GM21825 (cell line): Measurements from ENCODE around the gene MAG.
A peak's percentile ranks its signal among the peaks of the same experiment; 100 is the strongest.

Experiments used
- ATAC-seq: cut with Tn5 transposase; IDR thresholded peaks from one replicate; pipeline ENCODE4 v1.9.1; 2021; ENCODE audit warnings: mild to moderate bottlenecking, moderate library complexity; ENCODE audit not compliant: unreplicated experiment

MAG gene

GRCh38 chr19:35314031-35314430 lies 22.1 kb downstream of the MAG start:
- no peak for ATAC-seq

GRCh38 chr19:35314858-35315470 lies 23.0 kb downstream of the MAG start:
- ATAC-seq: no peak

GRCh38 chr19:35315883-35316282 lies 23.9 kb downstream of the MAG start:
- no peak for ATAC-seq

GRCh38 chr19:35316560-35316959 lies 24.6 kb downstream of the MAG start:
- ATAC-seq: no peak

- no peak for ATAC-seq
Measured at GRCh38 chr19:35317464-35318043, 25.6 kb downstream of the MAG start.

- ATAC-seq: no peak
Measured at GRCh38 chr19:35318679-35319448, 26.9 kb downstream of the MAG start.

GRCh38 chr19:35320065-35320713 lies 28.2 kb downstream of the MAG start:
- no peak for ATAC-seq

GRCh38 chr19:35321291-35321690 lies 29.3 kb downstream of the MAG start:
- no peak for ATAC-seq

- ATAC-seq: no peak
Measured at GRCh38 chr19:35322014-35322413, 30.1 kb downstream of the MAG start.

- ATAC-seq: no peak
Measured at GRCh38 chr19:35327642-35328041, 35.7 kb downstream of the MAG start.

GRCh38 chr19:35328851-35329285 lies 36.9 kb downstream of the MAG start, which contains the start of gene CD22:
CD22 (plus strand) TSS chr19:35329187; CDS start chr19:35332041, 2,854 bp downstream.
- ATAC-seq: peak; percentile 27

GRCh38 chr19:35329323-35329722 lies 37.4 kb downstream of the MAG start:
- ATAC-seq: peak; percentile 3

GRCh38 chr19:35330475-35330874 lies 38.5 kb downstream of the MAG start:
- ATAC-seq: peak; percentile 44

- ATAC-seq: no peak
Measured at GRCh38 chr19:35331551-35332214, 39.7 kb downstream of the MAG start.

- peak; percentile 21 for ATAC-seq
Measured at GRCh38 chr19:35332817-35333216, 40.9 kb downstream of the MAG start.

GRCh38 chr19:35334144-35334753 lies 42.3 kb downstream of the MAG start:
- no peak for ATAC-seq

GRCh38 chr19:35336166-35336955 lies 44.4 kb downstream of the MAG start:
- ATAC-seq: no peak

GRCh38 chr19:35337097-35337983 lies 45.4 kb downstream of the MAG start:
- ATAC-seq: no peak

- no peak for ATAC-seq
Measured at GRCh38 chr19:35337984-35338296, 46.0 kb downstream of the MAG start.
